SK-N-MC (cell line): ENCODE results near the gene ETS2.

Experiments used
- EZH2 ChIP-seq: fragments of 200-600 bp; sonication (generic); IDR thresholded peaks from one replicate; pipeline ENCODE4 v1.6.1; 2017; ENCODE audit warnings: antibody characterized with exemption
- FOXP2 ChIP-seq: optimal IDR thresholded peaks from 2 replicates; pipeline ENCODE3; 2011; ENCODE audit warnings: mild to moderate bottlenecking, moderate library complexity; ENCODE audit not compliant: insufficient read depth; ENCODE audit errors: extremely low read length, control extremely low read depth
- POLR2AphosphoS5 ChIP-seq: IDR thresholded peaks from 2 replicates; pipeline ENCODE4 v1.6.1; 2012; ENCODE audit warnings: mild to moderate bottlenecking, low read depth, low read length, borderline replicate concordance

DNA sequence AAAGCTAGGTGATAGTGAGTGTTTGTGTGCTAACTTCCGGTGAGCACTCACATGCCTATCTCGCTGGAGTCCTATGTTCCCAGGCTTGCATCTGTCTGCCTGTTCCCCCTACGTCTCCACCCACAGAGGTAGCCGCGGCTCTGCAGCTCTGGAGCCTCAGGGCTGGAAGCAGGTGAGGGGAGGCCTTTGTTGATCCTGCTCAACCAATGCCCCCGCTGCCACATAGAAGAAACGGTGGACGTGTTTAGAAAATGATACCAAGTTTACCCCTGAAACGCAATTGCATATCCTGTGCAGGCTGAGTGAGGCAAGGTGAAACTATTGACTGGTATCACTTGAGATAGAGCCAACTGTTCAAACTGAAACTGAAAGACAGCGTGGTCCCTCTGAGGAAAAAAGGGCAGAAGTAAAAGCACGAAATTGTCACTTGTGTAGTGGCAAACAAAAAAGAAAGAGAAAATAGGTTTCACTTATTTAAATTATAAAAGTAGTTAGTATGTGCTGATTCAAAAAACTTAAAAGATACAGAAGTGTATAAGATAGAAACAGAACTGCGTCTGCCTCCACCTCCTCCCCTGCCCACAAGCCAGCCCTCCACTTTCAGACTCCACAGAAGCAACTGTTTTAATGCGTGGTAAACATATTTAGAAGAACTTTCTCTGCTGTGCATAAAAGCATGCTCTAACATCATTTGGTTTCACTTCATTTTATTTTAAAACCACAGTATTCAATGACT, 38.6 kb upstream of the ETS2 start:
- TF ChIP-seq POLR2AphosphoS5 = no peak
- TF ChIP-seq EZH2 = no peak
- TF ChIP-seq FOXP2 = no peak
